NT2/D1 (cell line): ENCODE results near the gene SDK2.
"Not testable (repeated sequence)": the region's sequence is repeated elsewhere in the genome, so short reads cannot be mapped to it uniquely, and the experiment has no call there.

Experiments
- DNase-seq: peaks from one replicate; pipeline ENCODE4 v3.0.0-alpha.2; 2011; ENCODE audit warnings: low read depth, low spot score
- H3K27me3 ChIP-seq: 2 replicates; pipeline ENCODE4 v1.6.0; 2011; ENCODE audit warnings: mild to moderate bottlenecking; ENCODE audit not compliant: insufficient read length, insufficient read depth
- H3K36me3 ChIP-seq: 2 replicates; pipeline ENCODE4 v1.6.1; 2011; ENCODE audit warnings: mild to moderate bottlenecking, low read length, mixed read lengths; ENCODE audit not compliant: insufficient read depth, insufficient read length
- H3K4me1 ChIP-seq: 2 replicates; pipeline ENCODE4 v1.5.1; 2011; ENCODE audit not compliant: insufficient read depth, insufficient read length
- H3K4me3 ChIP-seq: 2 replicates; pipeline ENCODE4 v1.5.1; 2011; ENCODE audit warnings: low read depth; ENCODE audit not compliant: insufficient read length
- H3K9ac ChIP-seq: 2 replicates; pipeline ENCODE4 v1.6.0; 2011; ENCODE audit warnings: low read depth; ENCODE audit not compliant: insufficient read length
- H3K9me3 ChIP-seq: 2 replicates; pipeline ENCODE4 v1.5.1; 2011; ENCODE audit warnings: mild to moderate bottlenecking, low read length; ENCODE audit not compliant: insufficient read depth
- SUZ12 ChIP-seq: IDR thresholded peaks from 2 replicates; pipeline ENCODE4 v1.6.1; 2011; ENCODE audit not compliant: insufficient read length, insufficient read depth; ENCODE audit errors: extremely low read depth
- YY1 ChIP-seq: IDR thresholded peaks from 2 replicates; pipeline ENCODE4 v1.6.1; 2011; ENCODE audit not compliant: insufficient read length, insufficient read depth
- ZNF274 ChIP-seq: IDR thresholded peaks from 2 replicates; pipeline ENCODE4 v1.6.1; 2011; ENCODE audit warnings: mild to moderate bottlenecking, low read depth, low read length

SDK2 gene

DNA sequence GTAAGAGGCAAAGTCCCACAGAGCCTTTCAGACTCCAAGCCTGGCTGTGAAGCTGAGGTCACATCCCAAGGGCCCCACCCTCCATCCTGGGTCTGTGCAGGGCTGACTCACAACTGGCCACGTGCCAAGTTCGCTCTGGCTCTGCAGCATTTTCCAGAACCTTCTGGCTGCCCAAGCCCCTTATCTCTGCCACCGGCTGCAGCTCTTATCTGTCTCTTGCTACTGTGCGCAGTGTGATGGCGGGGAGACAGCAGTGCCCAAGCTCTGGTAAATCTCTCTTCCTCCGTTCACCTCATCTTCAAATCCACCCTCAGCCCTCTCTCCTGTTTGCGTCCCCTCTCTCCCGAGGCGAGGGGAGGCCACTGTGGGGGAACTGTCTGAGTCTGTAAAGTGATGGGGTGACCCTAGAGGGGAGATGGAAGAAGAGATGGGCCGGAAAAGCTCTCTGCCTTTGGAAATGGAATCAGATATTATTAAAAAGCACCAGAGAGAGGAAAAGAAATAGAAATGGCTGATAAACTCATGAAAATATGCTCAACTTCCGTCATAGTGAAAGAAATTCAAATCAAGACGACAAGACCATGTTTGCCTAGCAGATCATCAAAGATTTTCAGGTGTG, 169.8 kb downstream of the SDK2 start:
- Histone ChIP-seq H3K9ac (no peak overlapping the region), H3K4me1 (peaks cover 20% of the 10 kb centered on the region), H3K4me3 (no peak overlapping the region), H3K9me3 (peaks cover 13% of the 10 kb centered on the region; the same call in 1 of the 2 replicates), H3K36me3 (peaks cover 5% of the 10 kb centered on the region), H3K27me3 (no peaks in the 10 kb centered on the region)
- no peak for TF ChIP-seq ZNF274
- TF ChIP-seq YY1, result no peak
- TF ChIP-seq SUZ12, result no peak
- no peak for DNase-seq

DNA sequence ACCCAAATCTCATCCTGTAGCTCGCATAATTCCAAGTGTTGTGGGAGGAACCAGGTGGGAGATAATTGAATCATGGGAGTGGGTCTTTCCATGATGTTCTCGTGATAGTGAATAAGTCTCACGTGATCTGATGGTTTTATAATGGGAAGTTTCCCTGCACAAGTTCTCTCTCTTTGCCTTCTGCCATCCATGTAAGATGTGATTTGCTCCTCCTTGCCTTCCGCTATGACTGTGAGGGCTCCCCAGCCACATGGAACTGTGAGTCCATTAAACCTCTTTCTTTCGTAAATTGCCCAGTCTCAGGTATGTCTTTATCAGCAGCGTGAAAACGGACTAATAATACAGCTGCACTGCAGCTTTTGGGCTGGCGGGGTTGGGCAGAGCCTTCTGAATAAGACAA, 171.5 kb downstream of the SDK2 start:
- not testable (repeated sequence) for H3K9ac ChIP-seq, H3K36me3 ChIP-seq, H3K4me3 ChIP-seq, DNase-seq, H3K27me3 ChIP-seq
- H3K9me3 ChIP-seq, result peaks cover 13% of the 10 kb centered on the region; the same call in 1 of the 2 replicates
- peaks cover 20% of the 10 kb centered on the region for H3K4me1 ChIP-seq

- peaks cover 13% of the 10 kb centered on the region; the same call in 1 of the 2 replicates for H3K9me3 ChIP-seq
- peaks cover 5% of the 10 kb centered on the region for H3K36me3 ChIP-seq
- no peaks in the 10 kb centered on the region for H3K27me3 ChIP-seq
- no peak overlapping the region for H3K4me3 ChIP-seq
- TF ChIP-seq SUZ12 (no peak), ZNF274 (no peak), YY1 (no peak)
- no peak overlapping the region for H3K9ac ChIP-seq
- H3K4me1 ChIP-seq, result peaks cover 20% of the 10 kb centered on the region
- no peak for DNase-seq
Observed at GRCh38 chr17:73471924-73472323, 172.3 kb downstream of the SDK2 start.

DNA sequence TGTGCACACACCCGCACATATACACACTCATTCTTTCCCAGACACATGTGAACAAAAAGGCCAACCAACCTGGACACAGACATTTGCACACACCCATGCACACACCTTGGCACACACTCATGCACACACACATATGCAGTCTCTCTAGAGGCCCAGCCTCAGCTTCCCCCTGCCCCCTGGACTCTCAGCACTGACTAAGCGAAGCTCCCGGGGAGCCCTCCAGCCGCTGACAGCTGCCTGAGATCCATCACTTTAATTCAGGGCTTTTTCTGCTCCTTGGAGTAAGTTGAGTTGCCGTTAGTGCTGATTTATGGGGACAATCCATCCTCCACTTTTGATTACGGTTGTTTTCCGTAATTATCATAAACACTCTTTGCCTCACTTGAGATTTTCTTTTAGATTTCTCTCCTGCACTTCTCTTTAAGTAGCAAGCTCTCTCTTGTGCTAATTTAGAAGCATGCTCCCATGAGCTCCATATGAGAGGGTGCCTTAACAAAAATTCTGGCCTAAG, 173.9 kb downstream of the SDK2 start:
- TF ChIP-seq SUZ12, result no peak
- no peak for TF ChIP-seq YY1
- TF ChIP-seq ZNF274, result no peak
- no peak for DNase-seq
- Histone ChIP-seq H3K4me3 (no peak overlapping the region), H3K9ac (no peak overlapping the region), H3K9me3 (peaks cover 13% of the 10 kb centered on the region; the same call in 1 of the 2 replicates), H3K27me3 (no peaks in the 10 kb centered on the region), H3K4me1 (peaks cover 23% of the 10 kb centered on the region), H3K36me3 (peaks cover 5% of the 10 kb centered on the region)

DNA sequence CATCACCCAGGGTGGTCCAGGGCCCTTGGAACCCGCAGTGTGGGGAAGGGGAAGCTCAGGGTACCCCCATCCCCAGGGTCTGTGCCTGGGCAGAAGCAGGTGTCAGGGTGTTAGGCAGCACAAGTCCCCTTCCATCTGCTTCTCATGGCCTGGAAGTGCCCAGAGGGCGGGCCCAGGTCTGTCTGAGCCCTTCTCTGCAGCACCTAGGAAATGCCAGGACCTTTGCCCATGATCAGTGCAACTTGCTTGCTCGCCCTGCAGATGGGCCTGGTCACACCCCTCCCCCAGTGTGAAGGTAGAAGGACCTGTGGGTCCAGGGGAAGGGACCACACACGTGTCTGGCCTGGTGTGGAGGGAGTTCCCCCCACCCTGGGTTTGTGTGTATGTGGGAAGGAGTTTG, 174.9 kb downstream of the SDK2 start:
- Histone ChIP-seq H3K9me3 (peaks cover 13% of the 10 kb centered on the region; the same call in 1 of the 2 replicates), H3K4me1 (peaks cover 23% of the 10 kb centered on the region), H3K9ac (no peak overlapping the region), H3K27me3 (no peaks in the 10 kb centered on the region), H3K4me3 (no peak overlapping the region), H3K36me3 (peaks cover 5% of the 10 kb centered on the region)
- no peak for DNase-seq
- TF ChIP-seq YY1 (no peak), SUZ12 (no peak), ZNF274 (no peak)

DNA sequence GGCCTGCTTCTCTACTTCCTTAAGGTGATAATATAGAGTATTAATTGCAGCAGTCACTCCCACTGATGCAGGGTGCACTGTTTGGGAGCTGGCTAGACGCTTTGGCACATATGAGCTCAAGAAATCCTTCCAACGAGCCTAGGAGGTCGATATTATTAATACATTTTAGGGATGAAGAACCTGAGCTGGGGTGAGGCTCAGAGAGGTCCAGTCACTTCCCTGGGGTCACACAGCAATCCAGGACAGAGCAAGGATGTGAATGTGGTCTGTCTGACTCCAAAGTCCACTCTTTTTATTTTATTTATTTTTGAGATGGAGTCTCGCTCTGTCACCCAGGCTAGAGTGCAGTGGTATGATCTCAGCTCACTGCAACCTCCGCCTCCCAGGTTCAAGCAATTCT, 176.0 kb downstream of the SDK2 start:
- Histone ChIP-seq H3K4me1 (peaks cover 21% of the 10 kb centered on the region), H3K27me3 (no peaks in the 10 kb centered on the region), H3K9me3 (peaks cover 12% of the 10 kb centered on the region; the same call in 1 of the 2 replicates), H3K36me3 (peaks cover 5% of the 10 kb centered on the region), H3K4me3 (no peak overlapping the region), H3K9ac (no peak overlapping the region)
- DNase-seq, result no peak
- no peak for TF ChIP-seq ZNF274
- no peak for TF ChIP-seq SUZ12
- TF ChIP-seq YY1, result no peak

GRCh38 chr17:73467651-73468050, 176.6 kb downstream of the SDK2 start:
- H3K9ac ChIP-seq, result no peak overlapping the region
- DNase-seq, result no peak
- H3K4me1 ChIP-seq, result peaks cover 24% of the 10 kb centered on the region
- peaks cover 5% of the 10 kb centered on the region for H3K36me3 ChIP-seq
- peaks cover 6% of the 10 kb centered on the region; the same call in 1 of the 2 replicates for H3K9me3 ChIP-seq
- H3K27me3 ChIP-seq, result no peaks in the 10 kb centered on the region
- TF ChIP-seq SUZ12 (no peak), YY1 (no peak), ZNF274 (no peak)
- H3K4me3 ChIP-seq, result no peak overlapping the region
